ENCODE results near the gene PRICKLE4. TPM values are rescaled to one million over a fixed set of nuclear protein-coding genes. Genes with fewer than 3 reads are reported as not detected.

The PRICKLE4 gene
- total RNA-seq, 4 donors from 2014 or later, result 2.2 to 5.1 (median 4.3) TPM

GRCh38 chr6:41824571-41825569, 44.3 kb downstream of the PRICKLE4 start:
- TF ChIP-seq CTCF (IDR thresholded peaks at IDR 0.05; ENCODE audit: low read depth), result no peak

- no peak for TF ChIP-seq CTCF (IDR thresholded peaks at IDR 0.05; ENCODE audit: low read depth)
These were observed 45.9 kb downstream of the PRICKLE4 start for GRCh38 chr6:41826343-41827022.

GRCh38 chr6:41832263-41832662, 51.7 kb downstream of the PRICKLE4 start:
- no peak for TF ChIP-seq CTCF (IDR thresholded peaks at IDR 0.05; ENCODE audit: low read depth)

- TF ChIP-seq CTCF (IDR thresholded peaks at IDR 0.05; ENCODE audit: low read depth), result no peak
These were observed 55.6 kb downstream of the PRICKLE4 start for GRCh38 chr6:41836022-41836659.

- TF ChIP-seq CTCF (IDR thresholded peaks at IDR 0.05; ENCODE audit: low read depth), result no peak
These were observed 56.1 kb downstream of the PRICKLE4 start for GRCh38 chr6:41836660-41837052.

Small RNAs within 50 kb of the gene (small RNA-seq; reads per million reads assigned to genes)
- gene AL365205.2 (not detected), gene AL365205.3 (not detected), gene RF00393 (not detected)

Other genes starting within 250 kb of the PRICKLE4 start
- gene FOXP4, start 234.4 kb upstream of the PRICKLE4 start, total RNA-seq, result 10 to 100 TPM in 1 of 4 donors, 1 to 10 TPM in 3; 2.4 to 15.1 (median 4.9) TPM
- gene MDFI, start 142.3 kb upstream of the PRICKLE4 start, total RNA-seq, result 10 to 100 TPM in 3 of 4 donors, 1 to 10 TPM in 1; 1.6 to 77.6 (median 11.7) TPM
- 10 to 100 TPM in 3 of 4 donors, 1 to 10 TPM in 1; 6.5 to 11.9 (median 10.9) TPM for gene TFEB, start 45.2 kb upstream of the PRICKLE4 start, total RNA-seq
- not detected for gene PGC, start 33.4 kb upstream of the PRICKLE4 start, total RNA-seq
- 1 to 10 TPM; 2.1 to 6.8 (median 3.6) TPM for gene FRS3, start 882 bp upstream of the PRICKLE4 start, total RNA-seq
- 100 to 1,000 TPM in 2 of 4 donors, 10 to 100 TPM in 2; 74.9 to 164 (median 94.5) TPM for gene TOMM6, start 6.9 kb downstream of the PRICKLE4 start, total RNA-seq
- gene USP49, start 114.6 kb downstream of the PRICKLE4 start, total RNA-seq, result 1 to 10 TPM; 4.1 to 7.8 (median 5.7) TPM
- gene MED20, start 140.4 kb downstream of the PRICKLE4 start, total RNA-seq, result 10 to 100 TPM in 2 of 4 donors, 1 to 10 TPM in 2; 5.8 to 12.9 (median 10.4) TPM
- 10 to 100 TPM in 1 of 4 donors, 1 to 10 TPM in 3; 3.2 to 12.1 (median 6.2) TPM for gene BYSL, start 140.7 kb downstream of the PRICKLE4 start, total RNA-seq
- 100 to 1,000 TPM in 3 of 4 donors, 10 to 100 TPM in 1; 75.2 to 153 (median 130) TPM for gene CCND3, start 161.0 kb downstream of the PRICKLE4 start, total RNA-seq